ENCODE results near the gene EIPR1. TPM values are rescaled to one million over a fixed set of nuclear protein-coding genes. Genes with fewer than 3 reads are reported as not detected.

The EIPR1 gene
- total and polyA plus RNA-seq, 2 donors (not counting 3 experiments of a cell fraction or from before 2014, with no cell fraction given) = 30.8 to 57.3 TPM

- dilution Hi-C loops (cut with MboI; ENCODE audit: extremely low pct_ligation_motif_present, low sequenced_read_pairs) = no loop called here
- Histone ChIP-seq H3K9ac (replicated peaks; ENCODE audit: extremely low read depth, insufficient read depth, low read length) (no peak overlapping the region), H3K27ac (ENCODE audit: insufficient read depth, low read depth, low read length) (no peak overlapping the region), H3K27me3 (ENCODE audit: control insufficient read depth in 2 of 2, insufficient read depth in 2 of 2, low read length in 2 of 2) (no peaks in the 10 kb centered on the region), H3K9me1 (replicated peaks; ENCODE audit: control insufficient read depth, extremely low read depth, insufficient read depth, low read length) (peaks cover 2% of the 10 kb centered on the region), H3K79me2 (ENCODE audit: control insufficient read depth, insufficient read depth, low read length) (no peaks in the 10 kb centered on the region), H3K9me3 (replicated peaks; ENCODE audit: control insufficient read depth, insufficient read depth, low read length) (no peaks in the 10 kb centered on the region), H2AFZ (ENCODE audit: low read depth, low read length) (no peak overlapping the region), H3K36me3 (ENCODE audit: control insufficient read depth in 2 of 2, extremely low read depth in 1 of 2, insufficient read depth in 2 of 2, low read length in 2 of 2) (no peaks in the 10 kb centered on the region), H3K4me2 (ENCODE audit: insufficient read depth, low read length) (no peak overlapping the region), H3K4me3 (replicated peaks in 1 of 3; ENCODE audit: insufficient read depth in 1 of 3, low read depth in 1 of 3, low read length in 3 of 3) (no peak overlapping the region), H4K20me1 (replicated peaks; ENCODE audit: control insufficient read depth, extremely low read depth, insufficient read depth, low read length) (no peaks in the 10 kb centered on the region), H3K4me1 (ENCODE audit: control insufficient read depth, extremely low read depth, insufficient read depth, low read length) (no peaks in the 10 kb centered on the region)
- no peak for DNase-seq (ENCODE audit: low read depth, low spot score)
- intact Hi-C loops (cut with micrococcal nuclease) = no loop called here
- POLR2A ChIA-PET = no interaction called here
- no peak for FAIRE-seq
- BruUV-seq (replicated peaks) = no TSS peak
- CTCF ChIA-PET = no interaction called here
- no peak for TF ChIP-seq MAX (IDR thresholded peaks at IDR 0.05; ENCODE audit: insufficient read depth, insufficient read length)
- no peak for TF ChIP-seq POLR2A (IDR thresholded peaks at IDR 0.05; ENCODE audit: low read depth, low read length)
- TF ChIP-seq EZH2 (IDR thresholded peaks at IDR 0.05; ENCODE audit: borderline replicate concordance, low read depth, low read length, severe bottlenecking) = no peak
- TF ChIP-seq JUN (IDR thresholded peaks at IDR 0.05; ENCODE audit: borderline replicate concordance, insufficient read depth, insufficient read length, low read depth) = no peak
- no peak for TF ChIP-seq MYC (IDR thresholded peaks at IDR 0.05; ENCODE audit: low read depth, low read length)
- TF ChIP-seq GATA2 (IDR thresholded peaks at IDR 0.05; ENCODE audit: insufficient read depth, insufficient read length, low read depth, low read length) = no peak
- no peak for TF ChIP-seq CTCF (IDR thresholded peaks at IDR 0.05; ENCODE audit: extremely low read depth in 1 of 2, insufficient read depth in 1 of 2, low read depth in 1 of 2, low read length in 2 of 2)
- TF ChIP-seq FOS (IDR thresholded peaks at IDR 0.05; ENCODE audit: borderline replicate concordance, insufficient read depth, low read length) = no peak
- TF ChIP-seq POLR2AphosphoS5 (IDR thresholded peaks at IDR 0.05; ENCODE audit: insufficient read depth, low read depth, low read length) = no peak
These were observed 130.5 kb downstream of the EIPR1 start for GRCh38 chr2:3246928-3247714.
